B cell (primary cell): ENCODE data around the gene HINFP. TPM values are rescaled to one million over a fixed set of nuclear protein-coding genes. Genes with fewer than 3 reads are reported as not detected.

Source experiments
- ATAC-seq: fragments of 200-7000 bp; cut with Tn5 transposase; one replicate; pipeline ENCODE4 v1.10.0; 2021; ENCODE audit warnings: low read depth, mild to moderate bottlenecking, moderate number of reproducible peaks, moderate library complexity
- CTCF ChIA-PET: fragments of 350-600 bp; sonication (Branson Sonifier 250); formaldehyde crosslinking; loops from one replicate; lab custom pipeline; 2021; ENCODE audit warnings: antibody characterized with exemption, inconsistent platforms; lab: Charles Lee
- POLR2A ChIA-PET: fragments of 350-600 bp; sonication (Branson Sonifier 250); formaldehyde crosslinking; loops from one replicate; lab custom pipeline; 2021; ENCODE audit warnings: antibody characterized with exemption; lab: Charles Lee
- DNase-seq: peaks from one replicate; pipeline ENCODE4 v3.0.0; 2013
- H2AFZ ChIP-seq: 2 replicates; pipeline ENCODE4 v1.6.1; 2012; ENCODE audit warnings: mild to moderate bottlenecking, low read depth, low read length; ENCODE audit not compliant: insufficient read depth, poor library complexity, severe bottlenecking
- H3K27ac ChIP-seq, 2 donors: 1 replicate in 1 of 2; 2 replicates in 1 of 2; pipeline ENCODE4 v1.5.1; 2012 to 2013; ENCODE audit warnings: low read length in 2 of 2, mild to moderate bottlenecking in 2 of 2, moderate library complexity in 1 of 2
- H3K27me3 ChIP-seq, 4 experiments: fragments of 200-600 bp in 1 of 4; sonication (generic) in 1 of 4; replicated peaks in 1 of 4; 1 replicate in 2 of 4; 2 replicates in 2 of 4; pipeline versions ENCODE4 v1.6.1 to v1.7.0; 2013 to 2016; ENCODE audit warnings: low read length in 3 of 4, mild to moderate bottlenecking in 2 of 4, mixed read lengths in 1 of 4, moderate library complexity in 1 of 4; ENCODE audit not compliant: insufficient read depth in 4 of 4, control insufficient read depth in 3 of 4; ENCODE audit errors: control extremely low read depth in 1 of 4
- H3K36me3 ChIP-seq, 2 experiments: replicated peaks in 1 of 2; 1 replicate in 1 of 2; 2 replicates in 1 of 2; pipeline versions ENCODE4 v1.6.1 to v1.7.1; 2013; ENCODE audit warnings: low read length in 1 of 2; ENCODE audit not compliant: insufficient read depth in 2 of 2, control insufficient read depth in 1 of 2; ENCODE audit errors: control extremely low read depth in 1 of 2, extremely low read depth in 1 of 2
- H3K4me1 ChIP-seq, 2 donors: fragments of 200-600 bp in 1 of 2; sonication (generic) in 1 of 2; 1 replicate in 1 of 2; 2 replicates in 1 of 2; pipeline versions ENCODE4 v1.5.1 to v1.6.1; 2013 to 2017; ENCODE audit warnings: low read length in 2 of 2; ENCODE audit not compliant: control insufficient read depth in 2 of 2, insufficient read depth in 2 of 2
- H3K4me2 ChIP-seq: replicated peaks from 2 replicates; pipeline ENCODE3; 2012; ENCODE audit warnings: mild to moderate bottlenecking, low read depth, low read length; ENCODE audit not compliant: poor library complexity, severe bottlenecking
- H3K4me3 ChIP-seq, 5 experiments: fragments of 200-600 bp in 1 of 5; sonication (generic) in 1 of 5; 1 replicate in 3 of 5; 2 replicates in 2 of 5; pipeline versions ENCODE4 v1.5.1 to v1.7.0; 2011 to 2016; ENCODE audit warnings: low read length in 4 of 5, mild to moderate bottlenecking in 4 of 5, low read depth in 2 of 5, control low read depth in 1 of 5, moderate library complexity in 1 of 5; ENCODE audit not compliant: insufficient read depth in 1 of 5; ENCODE audit errors: control extremely low read depth in 1 of 5, extremely low read depth in 1 of 5
- H3K79me2 ChIP-seq: fragments of 200-600 bp; sonication (generic); one replicate; pipeline ENCODE4 v1.6.0; 2016; ENCODE audit warnings: low read length; ENCODE audit not compliant: control insufficient read depth, insufficient read depth
- H3K9ac ChIP-seq: fragments of 200-600 bp; sonication (generic); 2 replicates; pipeline ENCODE4 v1.6.1; 2017; ENCODE audit warnings: mild to moderate bottlenecking, low read length, moderate library complexity
- H3K9me3 ChIP-seq, 3 donors: one replicate each; pipeline versions ENCODE4 v1.6.1 to v1.7.1; 2013; ENCODE audit warnings: low read length in 2 of 3; ENCODE audit not compliant: control insufficient read depth in 2 of 3, insufficient read depth in 1 of 3; ENCODE audit errors: control extremely low read depth in 1 of 3
- H4K20me1 ChIP-seq: 2 replicates; pipeline ENCODE4 v1.6.0; 2012; ENCODE audit warnings: mild to moderate bottlenecking, low read length; ENCODE audit not compliant: insufficient read depth, control insufficient read depth, poor library complexity, severe bottlenecking
- H3K27ac Mint-ChIP-seq: one replicate; pipeline ENCODE4 v1.8.0; 2021; ENCODE audit warnings: mixed read lengths
- H3K27me3 Mint-ChIP-seq: one replicate; pipeline ENCODE4 v1.8.0; 2021; ENCODE audit warnings: mixed read lengths
- H3K4me1 Mint-ChIP-seq: one replicate; pipeline ENCODE4 v1.8.0; 2021; ENCODE audit warnings: mixed read lengths
- H3K4me3 Mint-ChIP-seq: one replicate; pipeline ENCODE4 v1.8.0; 2021; ENCODE audit warnings: mixed read lengths
- H3K9me3 Mint-ChIP-seq: one replicate; pipeline ENCODE4 v1.8.0; 2022; ENCODE audit warnings: mixed read lengths; ENCODE audit not compliant: insufficient read depth
- CTCF ChIP-seq: fragments of 200-600 bp; IDR thresholded peaks from one replicate; pipeline ENCODE4 v1.8.0; 2022; ENCODE audit warnings: antibody characterized with exemption, mild to moderate bottlenecking
- EZH2 ChIP-seq: IDR thresholded peaks from 2 replicates; pipeline ENCODE4 v1.6.1; 2012; ENCODE audit warnings: borderline replicate concordance, low read depth, mild to moderate bottlenecking, moderate library complexity, low read length; ENCODE audit not compliant: insufficient read depth, poor library complexity, severe bottlenecking
- WGBS: methylation state at CpG from one replicate; pipeline ENCODE4 v1.1.5; 2013; ENCODE audit warnings: missing lambda C conversion rate; ENCODE audit not compliant: insufficient coverage; 5-methylcytosine and 5-hydroxymethylcytosine counted together
- intact Hi-C: fragments of 100-400 bp; cut with micrococcal nuclease; formaldehyde crosslinking; loops from one replicate; pipeline ENCODE4 v1.10.0; 2022
- polyA plus RNA-seq: library from polyadenylated mRNA; depleted of rRNA; stranded (reverse); fragments of >200 nt; gene quantifications from 2 replicates; pipeline ENCODE4 v1.2.3, GENCODE V29; 2012
- total RNA-seq, 2 donors: library from RNA; stranded (reverse); fragments of 120-200 nt in 1 of 2; gene quantifications; 1 replicate in 1 of 2; 2 replicates in 1 of 2; pipeline versions ENCODE4 v1.2.3 to v1.2.4, GENCODE V29; 2013 to 2022

The HINFP gene
- total and polyA plus RNA-seq, 2 donors (not counting 1 experiment from before 2014, with no cell fraction given) = 60.6 to 78.7 TPM

GRCh38 chr11:119091966-119092879 is 29.2 kb upstream of the HINFP start:
- intact Hi-C loops = no loop called here
- Histone ChIP-seq H4K20me1 (peaks cover 11% of the 10 kb centered on the region), H3K79me2 (peaks cover 35% of the 10 kb centered on the region), H3K36me3 (peaks cover 0 to 12% of the 10 kb centered on the region in 2 experiments), H3K4me2 (no peak overlapping the region), H3K27ac (no peak overlapping the region), H2AFZ (no peak overlapping the region), H3K9ac (no peak overlapping the region), H3K27me3 (no peaks in the 10 kb centered on the region), H3K4me3 (no peak overlapping the region), H3K9me3 (no peaks in the 10 kb centered on the region), H3K4me1 (peaks cover 16 to 37% of the 10 kb centered on the region in 2 donors)
- no peak overlapping the region for H3K27ac Mint-ChIP-seq
- 87% methylated on average over 12 of the region's 13 CpGs for WGBS
- H3K9me3 Mint-ChIP-seq = no peaks in the 10 kb centered on the region
- ATAC-seq (no peak), DNase-seq (no peak)
- no peak for TF ChIP-seq EZH2
- no peak for TF ChIP-seq CTCF
- H3K27me3 Mint-ChIP-seq = no peaks in the 10 kb centered on the region
- H3K4me3 Mint-ChIP-seq = peak overlapping the region; percentile 16
- H3K4me1 Mint-ChIP-seq = peaks cover 31% of the 10 kb centered on the region
- ChIA-PET POLR2A (no interaction called here), CTCF (no interaction called here)
